ENCODE results near the gene ACO1.

DNA sequence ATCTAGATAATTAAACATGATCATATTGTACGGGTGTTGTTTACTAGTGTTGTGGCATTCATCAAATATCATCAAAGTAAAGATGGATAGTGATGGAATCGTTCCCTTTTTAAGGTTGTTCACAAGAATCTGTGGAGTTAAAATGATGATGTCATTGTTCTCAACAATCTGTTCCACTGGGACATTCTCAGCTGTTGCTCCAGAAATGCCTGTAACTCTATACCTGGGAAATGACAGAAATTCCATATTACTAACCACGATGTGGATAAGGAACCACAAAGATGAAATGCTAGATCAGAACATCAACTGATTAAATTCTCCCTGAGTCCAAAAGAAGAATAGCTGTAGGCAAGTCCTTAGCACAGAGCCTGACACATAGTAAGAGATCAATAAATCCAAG is 103.5 kb downstream of the ACO1 start:
- TF ChIP-seq, protein P1, sequence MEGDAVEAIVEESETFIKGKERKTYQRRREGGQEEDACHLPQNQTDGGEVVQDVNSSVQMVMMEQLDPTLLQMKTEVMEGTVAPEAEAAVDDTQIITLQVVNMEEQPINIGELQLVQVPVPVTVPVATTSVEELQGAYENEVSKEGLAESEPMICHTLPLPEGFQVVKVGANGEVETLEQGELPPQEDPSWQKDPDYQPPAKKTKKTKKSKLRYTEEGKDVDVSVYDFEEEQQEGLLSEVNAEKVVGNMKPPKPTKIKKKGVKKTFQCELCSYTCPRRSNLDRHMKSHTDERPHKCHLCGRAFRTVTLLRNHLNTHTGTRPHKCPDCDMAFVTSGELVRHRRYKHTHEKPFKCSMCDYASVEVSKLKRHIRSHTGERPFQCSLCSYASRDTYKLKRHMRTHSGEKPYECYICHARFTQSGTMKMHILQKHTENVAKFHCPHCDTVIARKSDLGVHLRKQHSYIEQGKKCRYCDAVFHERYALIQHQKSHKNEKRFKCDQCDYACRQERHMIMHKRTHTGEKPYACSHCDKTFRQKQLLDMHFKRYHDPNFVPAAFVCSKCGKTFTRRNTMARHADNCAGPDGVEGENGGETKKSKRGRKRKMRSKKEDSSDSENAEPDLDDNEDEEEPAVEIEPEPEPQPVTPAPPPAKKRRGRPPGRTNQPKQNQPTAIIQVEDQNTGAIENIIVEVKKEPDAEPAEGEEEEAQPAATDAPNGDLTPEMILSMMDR (IDR thresholded peaks at IDR 0.05; ENCODE audit: extremely low read depth in 1 of 2, insufficient read depth in 1 of 2, low read depth in 1 of 2, low read length in 2 of 2) = no peak
- TF ChIP-seq MYC (IDR thresholded peaks at IDR 0.05; ENCODE audit: low read depth, low read length) = no peak
- TF ChIP-seq POLR2A (IDR thresholded peaks at IDR 0.05; ENCODE audit: low read depth, low read length) = no peak

All from endothelial cell of umbilical vein (primary cell).